GM18951 (cell line): ENCODE data around the gene ROR2.

ENCODE experiments used
- POLR2A ChIP-seq: IDR thresholded peaks from 4 replicates; pipeline ENCODE4 v1.6.1; 2011; ENCODE audit warnings: mild to moderate bottlenecking; ENCODE audit not compliant: insufficient read length, insufficient read depth; ENCODE audit errors: extremely low read depth
- in situ Hi-C: fragments of 300-500 bp; cut with MboI; formaldehyde crosslinking; loops from one replicate; pipeline ENCODE4 v1.12.0; 2022; ENCODE audit warnings: low sequenced_read_pairs, mixed read lengths, inconsistent platforms; ENCODE audit not compliant: unreplicated experiment

The ROR2 gene

DNA sequence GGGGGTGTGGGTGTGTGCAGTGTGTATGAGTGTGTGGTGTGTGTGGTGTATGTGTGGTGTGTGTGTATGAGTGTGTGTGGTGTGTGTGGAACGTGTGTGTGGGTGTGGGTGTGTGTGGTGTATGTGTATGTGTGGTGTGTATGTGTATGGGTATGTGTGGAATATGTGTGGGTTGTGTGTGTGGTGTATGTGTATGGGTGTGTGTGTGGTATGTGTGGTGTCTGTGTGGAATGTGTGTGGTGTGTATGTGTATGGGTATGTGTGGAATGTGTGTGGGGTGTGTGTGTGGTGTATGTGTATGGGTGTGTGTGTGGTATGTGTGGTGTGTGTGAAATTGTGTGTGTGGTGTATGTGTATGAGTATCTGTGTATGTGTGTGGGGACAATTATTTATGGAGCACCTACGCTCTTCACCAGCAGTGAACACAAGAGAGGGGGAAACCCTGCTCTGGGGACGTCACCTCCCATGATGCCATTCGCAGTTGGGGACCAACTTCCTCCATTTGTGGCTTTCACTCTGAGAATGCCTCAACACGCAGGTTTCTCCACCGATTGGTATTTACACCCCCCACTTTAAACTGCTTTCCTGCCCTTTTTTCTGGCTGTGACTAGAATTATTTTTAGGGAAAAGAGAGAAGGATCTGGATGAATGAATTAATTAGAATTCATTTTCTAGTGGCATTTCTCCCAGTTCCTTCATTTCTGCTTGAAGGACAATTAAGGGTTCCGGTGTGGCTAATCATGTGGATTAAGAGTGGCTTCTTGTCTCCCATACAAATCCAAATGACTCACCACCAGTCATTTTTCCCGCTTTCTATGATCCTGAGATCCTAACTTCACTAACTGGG, 238.1 kb downstream of the ROR2 start:
- TF ChIP-seq POLR2A: peak; percentile 59
- in situ Hi-C loops: no loop called here

DNA sequence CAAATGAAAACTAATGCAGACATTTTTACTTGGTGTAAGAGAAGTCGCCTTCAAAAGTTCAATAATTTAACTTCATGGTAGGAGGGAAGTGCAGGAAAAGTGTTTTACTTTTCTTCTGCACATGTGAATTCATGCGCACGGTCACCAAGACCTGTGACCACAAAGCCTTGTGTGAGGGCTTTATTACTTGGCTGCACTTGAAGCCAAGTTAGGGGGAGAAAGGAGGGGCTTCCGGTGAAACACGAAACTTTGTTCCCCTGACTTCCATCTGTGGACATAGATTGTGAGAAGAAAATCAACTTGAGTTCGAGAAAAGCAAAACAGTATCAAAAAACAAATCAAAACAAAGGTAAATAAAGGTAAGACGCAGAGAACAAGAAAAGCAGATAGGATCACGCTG, 239.9 kb downstream of the ROR2 start:
- in situ Hi-C loops: no loop called here
- TF ChIP-seq POLR2A: no peak

DNA sequence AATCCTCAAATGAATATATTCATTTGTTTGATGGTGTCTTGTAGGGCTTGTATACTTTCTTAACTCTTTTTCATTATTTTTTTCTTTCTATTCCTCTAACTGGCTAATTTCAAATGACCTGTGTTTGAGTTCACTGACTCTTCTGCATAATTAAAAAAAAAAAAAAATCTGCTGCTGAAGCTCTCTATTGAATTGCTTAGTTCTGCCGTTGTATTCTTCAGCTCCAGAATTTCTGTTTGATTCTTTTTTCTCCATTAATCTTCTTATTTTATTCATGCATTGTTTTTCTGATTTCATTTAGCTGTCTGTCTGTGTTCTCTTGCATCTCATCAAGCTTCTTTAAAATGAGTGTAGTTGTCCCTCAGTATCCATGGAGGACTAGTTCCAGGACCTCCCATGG, 244.6 kb downstream of the ROR2 start:
- in situ Hi-C loops: no loop called here
- no peak for TF ChIP-seq POLR2A

DNA sequence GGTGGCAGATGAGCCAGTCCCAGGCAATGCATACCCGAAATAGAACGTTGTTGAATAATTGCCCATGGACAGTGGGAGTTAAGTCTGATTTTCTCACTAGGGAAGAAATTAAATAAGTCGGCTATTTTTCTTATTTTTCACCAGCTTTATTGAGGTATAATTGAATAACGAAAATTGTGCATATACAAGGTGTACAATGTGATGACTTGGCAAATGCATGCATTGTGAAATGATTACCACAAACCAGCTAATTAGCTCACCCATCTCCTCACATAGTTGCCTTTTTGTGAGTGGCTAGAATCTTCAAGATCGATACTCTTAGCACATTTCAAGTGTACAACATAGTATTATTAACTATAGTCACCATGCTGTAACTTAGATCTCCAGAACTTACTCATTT, 249.6 kb downstream of the ROR2 start:
- in situ Hi-C loops: no loop called here
- TF ChIP-seq POLR2A: no peak

DNA sequence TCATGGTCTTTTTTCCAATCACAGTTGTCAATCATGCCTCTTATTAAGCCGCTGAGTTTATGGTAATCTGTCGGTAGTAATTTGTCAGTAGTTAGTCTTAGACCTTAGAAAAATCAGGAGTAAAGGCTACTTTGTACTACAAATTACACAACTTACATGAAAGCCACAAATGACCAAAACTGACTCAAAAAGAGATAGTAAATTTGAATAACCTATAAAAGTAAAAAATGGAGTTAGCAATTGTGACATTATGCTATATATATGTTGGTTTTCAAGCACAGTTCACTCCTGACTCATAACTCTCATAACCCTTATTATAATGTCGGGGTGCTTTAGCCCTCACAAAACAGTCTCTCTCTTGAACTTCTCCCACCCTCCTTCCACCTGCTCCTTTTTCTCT, 251.8 kb downstream of the ROR2 start:
- in situ Hi-C loops: no loop called here

DNA sequence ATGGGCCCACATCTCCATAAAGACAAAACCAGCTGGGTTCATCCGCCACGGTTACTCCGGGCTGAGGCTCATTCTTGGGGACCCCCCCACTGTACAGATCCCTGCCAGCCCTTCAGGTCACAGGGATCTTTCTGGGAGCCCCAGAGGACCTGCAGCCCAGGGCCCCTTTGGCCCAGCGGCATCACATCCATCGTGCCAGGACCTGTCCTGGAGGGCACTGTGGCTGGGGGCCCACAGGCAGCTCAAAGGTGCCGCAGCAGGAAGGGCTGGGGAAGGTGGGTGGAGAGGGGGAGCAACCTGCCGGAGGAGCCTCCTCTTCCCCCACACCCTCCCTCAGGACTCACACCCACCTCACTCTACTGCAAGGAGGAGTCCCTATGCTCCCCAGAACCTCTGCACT, 252.8 kb downstream of the ROR2 start:
- in situ Hi-C loops: no loop called here
- no peak for TF ChIP-seq POLR2A

More for the DNA sequence above, 251.8 kb downstream of the ROR2 start:
- no peak for TF ChIP-seq POLR2A

DNA sequence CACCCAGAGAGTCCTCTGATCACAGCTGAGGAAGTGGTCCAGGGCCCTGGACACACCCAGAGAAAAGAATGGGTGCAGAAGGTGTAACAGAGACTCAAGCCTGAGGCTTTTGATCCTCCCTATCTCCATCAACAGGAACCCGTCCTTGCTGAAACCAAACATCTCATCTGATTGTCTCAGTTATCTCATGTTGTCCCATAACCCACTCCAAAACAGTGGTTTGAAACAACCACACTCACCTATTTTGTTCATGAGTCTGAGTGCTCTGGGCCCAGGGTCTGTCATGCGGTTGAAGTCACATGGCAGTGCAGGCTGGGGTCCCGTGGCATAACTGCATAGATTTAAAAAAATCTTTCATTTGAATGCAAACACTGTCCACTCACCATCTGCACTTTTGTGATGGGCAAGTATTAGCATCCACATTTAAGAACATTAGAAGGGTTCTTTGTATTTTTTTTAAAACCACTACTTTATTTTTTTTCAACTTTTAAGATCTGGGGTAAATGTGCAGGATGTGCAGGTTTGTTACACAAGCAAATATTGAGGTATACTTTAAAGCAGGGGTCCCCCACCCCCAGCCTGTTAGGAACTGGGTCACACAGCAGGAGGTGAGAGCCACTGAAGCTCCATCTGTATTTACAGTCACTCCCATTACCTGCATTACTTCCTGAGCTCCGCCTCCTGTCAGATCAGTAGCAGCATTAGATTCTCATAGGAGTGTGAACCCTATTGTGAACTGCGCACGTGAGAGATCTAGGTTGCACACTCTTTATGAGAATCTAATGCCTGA, 255.8 kb downstream of the ROR2 start:
- TF ChIP-seq POLR2A: no peak
- in situ Hi-C loops: no loop called here

DNA sequence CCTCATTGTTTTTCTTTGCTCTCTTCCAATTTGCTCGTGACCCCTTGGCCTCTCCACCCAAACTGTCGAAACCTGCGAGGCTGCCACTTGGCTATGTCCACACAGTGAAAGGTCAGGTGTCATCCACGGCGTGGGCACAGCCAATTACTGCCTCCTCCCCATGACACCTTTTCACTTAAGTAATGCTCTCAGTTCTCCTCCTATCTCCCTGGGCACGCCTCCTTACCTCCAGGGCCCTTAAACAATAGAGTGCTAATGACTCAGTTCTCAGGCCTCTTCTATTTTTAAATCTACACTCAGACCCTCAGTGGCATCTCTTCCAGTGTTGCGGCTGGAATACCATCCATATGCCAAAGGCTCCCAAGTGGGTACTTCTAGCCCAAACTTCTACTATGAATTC, 256.8 kb downstream of the ROR2 start:
- in situ Hi-C loops: no loop called here
- no peak for TF ChIP-seq POLR2A

DNA sequence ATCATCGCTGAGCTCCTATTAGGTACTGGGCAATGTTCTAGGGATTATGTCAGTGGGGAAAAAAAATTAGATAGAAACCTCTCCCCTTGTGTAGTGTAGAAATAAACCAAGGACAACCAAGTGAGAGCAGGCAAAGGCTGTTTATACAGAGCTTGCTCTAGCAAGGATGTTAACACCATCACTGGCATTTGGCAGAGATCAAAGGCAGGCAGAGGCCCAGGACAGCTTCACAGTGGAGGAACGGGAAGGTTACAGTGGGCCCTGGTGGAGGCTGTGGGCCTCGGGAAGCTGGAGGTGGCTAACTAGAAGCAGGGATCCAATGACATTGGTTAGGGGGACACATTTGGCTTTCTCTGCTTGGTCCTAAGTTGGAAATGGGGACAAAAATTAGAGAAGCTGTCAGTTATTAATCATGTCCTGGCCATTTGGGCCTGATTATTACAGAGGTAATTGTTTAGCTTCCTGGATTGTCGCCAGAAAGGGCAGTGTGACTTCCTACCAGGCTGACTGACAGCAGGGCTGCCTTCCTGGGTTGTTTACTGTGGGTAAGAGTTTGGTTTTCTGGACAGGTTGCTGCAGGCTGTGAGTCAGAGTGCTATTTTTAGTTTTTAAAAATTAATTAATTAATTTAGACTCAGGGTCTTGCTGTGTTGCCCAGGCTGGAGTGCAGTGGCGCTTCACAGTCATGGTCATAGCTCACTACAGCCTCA, 259.3 kb downstream of the ROR2 start:
- in situ Hi-C loops: no loop called here
- no peak for TF ChIP-seq POLR2A

DNA sequence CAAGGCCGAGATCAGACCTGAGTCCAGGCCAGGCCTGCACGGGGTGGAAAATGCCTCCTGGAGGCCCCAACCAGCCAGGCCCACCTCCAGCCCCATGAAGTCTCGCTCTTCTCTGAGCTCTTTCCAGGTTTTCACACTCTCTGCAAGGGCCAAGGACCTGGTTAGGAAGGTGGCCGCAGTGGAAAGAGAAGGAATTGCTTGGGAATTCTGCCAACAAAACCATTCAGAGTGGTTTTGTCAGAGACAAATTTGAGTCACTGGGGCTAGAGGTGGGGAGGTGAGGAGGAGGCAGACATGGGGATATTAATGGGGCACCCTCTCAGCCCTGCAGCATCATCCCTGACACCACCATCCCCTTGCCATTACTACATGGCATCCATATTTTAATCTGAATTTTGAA, 261.0 kb downstream of the ROR2 start:
- in situ Hi-C loops: no loop called here
- no peak for TF ChIP-seq POLR2A

DNA sequence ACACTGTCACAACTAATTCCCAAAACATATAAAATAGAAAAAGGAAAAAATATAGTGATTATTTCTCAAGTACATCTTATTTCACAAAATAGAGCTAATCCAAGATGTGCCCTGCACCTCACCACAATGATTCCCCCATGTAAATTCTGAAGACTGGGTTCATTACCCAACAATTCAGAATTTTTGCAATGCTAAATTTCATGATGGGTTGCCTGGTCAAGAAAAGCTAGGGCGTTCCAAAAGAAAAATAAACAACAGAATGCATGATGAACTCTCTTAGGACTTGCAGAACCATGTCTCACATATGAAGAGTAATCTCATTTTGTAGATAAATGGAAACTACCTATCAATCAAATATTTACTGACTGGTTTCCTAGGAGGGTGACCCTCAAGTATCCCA, 266.8 kb downstream of the ROR2 start:
- TF ChIP-seq POLR2A: no peak
- in situ Hi-C loops: no loop called here

DNA sequence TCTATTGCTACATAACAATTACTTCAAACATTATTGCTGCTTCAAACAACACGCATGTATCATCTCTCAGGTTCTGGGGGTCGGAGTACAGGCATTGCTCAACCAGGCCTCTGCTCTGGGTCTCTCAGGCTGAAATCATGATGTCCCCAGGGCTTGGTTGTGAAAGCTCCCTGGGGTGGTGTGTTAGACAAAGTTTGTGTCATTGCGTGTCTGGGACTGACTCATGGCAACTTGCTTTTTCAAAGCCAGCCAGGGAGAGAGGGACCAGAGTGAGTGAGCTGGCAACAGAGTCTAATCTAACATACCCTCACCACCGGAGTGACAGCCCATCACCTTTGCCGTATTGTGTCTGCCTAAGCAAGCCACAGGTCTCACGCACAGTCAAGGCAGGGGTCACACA, 267.2 kb downstream of the ROR2 start:
- in situ Hi-C loops: no loop called here
- no peak for TF ChIP-seq POLR2A
